Left cardiac atrium (tissue), 4 donors: ENCODE data around the gene CFAP65. TPM values are rescaled to one million over a fixed set of nuclear protein-coding genes. Genes with fewer than 3 reads are reported as not detected.

Experiments used
- ATAC-seq, 2 donors: fragments of 200-7000 bp; cut with Tn5 transposase; one replicate each; pipeline ENCODE4 v1.9.1; 2020; ENCODE audit warnings: mild to moderate bottlenecking in 2 of 2, moderate library complexity in 2 of 2
- DNase-seq: peaks from one replicate; pipeline ENCODE4 v3.0.0-alpha.2; 2020
- intact Hi-C, 2 donors: fragments of 100-400 bp; cut with DNase I; formaldehyde crosslinking; loops; one replicate each; pipeline versions ENCODE4 v1.14.1 to v1.15.1; 2022 to 2023
- total RNA-seq, 2 donors: library from RNA; stranded (reverse); fragmentation: NEBNext Ultra II Directional; extraction: Animal tissue kit (Norgen Biotek cat#: 25700); gene quantifications; one replicate each; pipeline ENCODE4 v1.2.1, GENCODE V29; 2021
- donor health status: DM: no; HTN: yes; CAD: no.
- donor health status: DM: no; HTN: yes; CAD: no; lungs with severe emphysema.
- donor health status: DM: yes; HTN: yes; CAD: no.
- donor health status: Dilated cardiomyopathy.

The CFAP65 gene
- total RNA-seq, 2 donors from 2014 or later = not detected

GRCh38 chr2:219023045-219023605, 18.2 kb downstream of the CFAP65 start:
- intact Hi-C loops = loop anchor here (10.0 kb wide), 1 partner anchor 132 kb away; no protein-coding TSS in a partner anchor
- DNase-seq (no peak), ATAC-seq (no peak)

GRCh38 chr2:219022616-219023015, 18.7 kb downstream of the CFAP65 start:
- no peak for ATAC-seq
- intact Hi-C loops = loop anchor here (10.0 kb wide), 1 partner anchor 132 kb away; no protein-coding TSS in a partner anchor
- no peak for DNase-seq

- intact Hi-C loops = loop anchor here (10.0 kb wide), 1 partner anchor 133 kb away; no protein-coding TSS in a partner anchor
- DNase-seq (no peak), ATAC-seq (no peak)
Observed at GRCh38 chr2:219022041-219022440, 19.3 kb downstream of the CFAP65 start.

GRCh38 chr2:219021591-219021990, 19.7 kb downstream of the CFAP65 start:
- intact Hi-C loops = loop anchor here (10.0 kb wide), 1 partner anchor 133 kb away; no protein-coding TSS in a partner anchor
- ATAC-seq (no peak), DNase-seq (no peak)

- DNase-seq (no peak), ATAC-seq (no peak)
- intact Hi-C loops = loop anchor here (10.0 kb wide), 1 partner anchor 134 kb away; no protein-coding TSS in a partner anchor
Observed at GRCh38 chr2:219020604-219021365, 20.5 kb downstream of the CFAP65 start.

GRCh38 chr2:219019436-219019835, 21.9 kb downstream of the CFAP65 start:
- no peak for ATAC-seq
- DNase-seq = no peak
- intact Hi-C loops = no loop called here

GRCh38 chr2:219018726-219019125, 22.6 kb downstream of the CFAP65 start:
- DNase-seq (no peak), ATAC-seq (no peak)
- intact Hi-C loops = no loop called here

- no peak for ATAC-seq
- no peak for DNase-seq
- intact Hi-C loops = no loop called here
Observed at GRCh38 chr2:219018286-219018685, 23.0 kb downstream of the CFAP65 start.

GRCh38 chr2:219017201-219017931, 23.9 kb downstream of the CFAP65 start:
- intact Hi-C loops = no loop called here
- DNase-seq = no peak
- no peak for ATAC-seq

- no peak for DNase-seq
- ATAC-seq = no peak
- intact Hi-C loops = no loop called here
Observed at GRCh38 chr2:219016721-219017120, 24.6 kb downstream of the CFAP65 start.

- intact Hi-C loops = no loop called here
- no peak for ATAC-seq
- DNase-seq = no peak
Observed at GRCh38 chr2:219010873-219011272, 30.4 kb downstream of the CFAP65 start.

GRCh38 chr2:219010162-219010756, 31.1 kb downstream of the CFAP65 start:
- DNase-seq = no peak
- ATAC-seq = peak in 1 of 2 donors; percentile 27
- intact Hi-C loops = no loop called here

- no peak for DNase-seq
- intact Hi-C loops = no loop called here
- no peak for ATAC-seq
Observed at GRCh38 chr2:219009294-219009693, 32.0 kb downstream of the CFAP65 start.

GRCh38 chr2:219003979-219004378, 37.3 kb downstream of the CFAP65 start:
- no peak for ATAC-seq
- DNase-seq = no peak
- intact Hi-C loops = no loop called here

GRCh38 chr2:219003267-219003634, 38.1 kb downstream of the CFAP65 start:
- DNase-seq (no peak), ATAC-seq (peak in 1 of 2 donors; percentile 20)
- intact Hi-C loops = no loop called here

GRCh38 chr2:219002395-219003266, 38.7 kb downstream of the CFAP65 start:
- peak in 1 of 2 donors; percentile 16 for ATAC-seq
- peak; percentile 49 for DNase-seq
- intact Hi-C loops = no loop called here

GRCh38 chr2:219001577-219002394, 39.5 kb downstream of the CFAP65 start:
- no peak for DNase-seq
- peak; percentile 24 to 43 for ATAC-seq
- intact Hi-C loops = no loop called here

GRCh38 chr2:219001100-219001576, 40.2 kb downstream of the CFAP65 start:
- DNase-seq = no peak
- ATAC-seq = no peak
- intact Hi-C loops = no loop called here
